ENCODE measurements around the gene TUBG1.

TUBG1 gene

GRCh38 chr17:42609182-42609813 is at the start of gene TUBG1, which contains the start of gene RETREG3:
Gene TUBG1, plus strand, starts transcription at chr17:42609683. Its CDS starts 55 bp downstream, at chr17:42609738.
Gene RETREG3, minus strand, starts transcription at chr17:42609374. Its CDS starts 50 bp downstream, at chr17:42609324.
- TF ChIP-seq CTCF (conservative IDR thresholded peaks at IDR 0.05), result peak; percentile 12; the same call in 1 of the 2 replicates
- H3K27ac ChIP-seq, result peak within 1 kb of the TSS; percentile 81

DNA sequence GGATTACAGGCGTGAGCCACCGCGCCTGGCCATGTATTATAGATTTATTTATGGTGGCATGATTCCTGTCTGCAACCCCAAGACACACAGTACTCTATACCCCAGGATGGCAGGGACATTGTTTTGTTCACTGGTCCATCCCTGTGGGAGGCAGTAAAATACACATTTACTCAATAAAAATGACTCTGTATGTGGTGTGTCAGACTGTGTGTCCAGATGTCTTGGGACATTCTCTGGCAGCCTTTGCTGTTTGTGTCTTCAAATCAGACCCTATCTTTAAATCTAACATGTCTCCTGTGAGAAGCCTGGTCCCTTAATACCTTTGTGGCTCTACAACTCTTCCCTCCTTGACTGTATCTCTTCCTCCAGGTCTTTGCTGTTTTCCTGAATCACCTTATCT is 49.2 kb upstream of the TUBG1 start:
- no peak overlapping the region for H3K27ac ChIP-seq
- TF ChIP-seq CTCF (conservative IDR thresholded peaks at IDR 0.05), result no peak

GRCh38 chr17:42561897-42562387 is 47.5 kb upstream of the TUBG1 start, which contains the start of gene COASY:
Gene COASY, plus strand, starts transcription at chr17:42562148. Its CDS starts 475 bp downstream, at chr17:42562623.
- no peak for TF ChIP-seq CTCF (conservative IDR thresholded peaks at IDR 0.05)
- peak within 1 kb of the TSS; percentile 79 for H3K27ac ChIP-seq

- no peak for TF ChIP-seq CTCF (conservative IDR thresholded peaks at IDR 0.05)
Observed at GRCh38 chr17:42562388-42563142, 46.9 kb upstream of the TUBG1 start.

GRCh38 chr17:42563143-42563509 is 46.4 kb upstream of the TUBG1 start:
- H3K27ac ChIP-seq, result peak overlapping the region; percentile 79

More at GRCh38 chr17:42562388-42563142, 46.9 kb upstream of the TUBG1 start:
- H3K27ac ChIP-seq, result peak overlapping the region; percentile 79

DNA sequence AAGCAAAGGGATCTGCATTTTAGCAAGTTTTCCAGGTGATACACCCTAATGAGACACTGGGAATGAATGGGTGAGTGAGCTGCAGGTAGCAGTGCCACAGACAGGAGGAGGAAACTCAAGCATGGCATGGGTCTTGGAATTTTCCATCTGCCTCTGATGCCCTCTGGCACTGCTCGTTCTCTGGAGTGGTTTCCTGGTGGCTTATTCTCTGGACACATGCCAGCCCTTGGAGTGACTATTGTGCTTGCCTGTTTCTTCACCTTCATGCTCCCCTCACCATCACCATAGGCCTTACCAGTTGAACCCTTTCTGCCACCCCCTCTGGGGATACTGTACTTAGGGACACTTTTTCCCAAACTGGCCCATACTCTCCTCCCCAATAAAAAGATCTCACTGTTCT is 45.9 kb upstream of the TUBG1 start:
- peak overlapping the region; percentile 79 for H3K27ac ChIP-seq
- no peak for TF ChIP-seq CTCF (conservative IDR thresholded peaks at IDR 0.05)

More at GRCh38 chr17:42563143-42563509, 46.4 kb upstream of the TUBG1 start:
- no peak for TF ChIP-seq CTCF (conservative IDR thresholded peaks at IDR 0.05)

DNA sequence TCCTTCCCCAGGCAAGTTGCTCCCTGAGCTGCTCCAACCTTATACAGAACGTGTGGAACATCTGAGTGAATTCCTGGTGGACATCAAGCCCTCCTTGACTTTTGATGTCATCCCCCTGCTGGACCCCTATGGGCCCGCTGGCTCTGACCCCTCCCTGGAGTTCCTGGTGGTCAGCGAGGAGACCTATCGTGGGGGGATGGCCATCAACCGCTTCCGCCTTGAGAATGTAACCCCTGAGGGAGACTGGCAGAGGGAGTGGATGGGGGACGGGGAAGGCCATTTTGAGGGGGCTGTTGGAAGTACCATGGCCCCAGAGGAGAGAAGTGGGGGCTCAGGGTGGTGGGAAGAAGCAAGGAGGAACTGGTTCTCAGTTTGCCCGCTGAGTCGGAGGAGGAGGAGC is 45.5 kb upstream of the TUBG1 start:
- no peak for TF ChIP-seq CTCF (conservative IDR thresholded peaks at IDR 0.05)
- peak overlapping the region; percentile 79; the same call in 1 of the 2 replicates for H3K27ac ChIP-seq

Data from VCaP (cell line).